IgD-negative memory B cell (primary cell): ENCODE results near the gene TRANK1. TPM values are rescaled to one million over a fixed set of nuclear protein-coding genes. Genes with fewer than 3 reads are reported as not detected.
"Not testable (repeated sequence)": the region's sequence is repeated elsewhere in the genome, so short reads cannot be mapped to it uniquely, and the experiment has no call there.

Experiments
- H3K27ac Mint-ChIP-seq, 3 donors: one replicate each; pipeline ENCODE4 v1.8.0; 2020 to 2022; ENCODE audit warnings: mild to moderate bottlenecking in 3 of 3, mixed read lengths in 3 of 3, moderate library complexity in 1 of 3
- H3K27me3 Mint-ChIP-seq: one replicate; pipeline ENCODE4 v1.8.0; 2021; ENCODE audit warnings: mixed read lengths
- H3K36me3 Mint-ChIP-seq: one replicate; pipeline ENCODE4 v1.8.0; 2020; ENCODE audit warnings: mild to moderate bottlenecking, mixed read lengths
- H3K4me1 Mint-ChIP-seq, 3 donors: one replicate each; pipeline ENCODE4 v1.8.0; 2020 to 2022; ENCODE audit warnings: mixed read lengths in 3 of 3, mild to moderate bottlenecking in 1 of 3
- H3K4me3 Mint-ChIP-seq, 4 donors: one replicate each; pipeline ENCODE4 v1.8.0; 2020 to 2022; ENCODE audit warnings: mild to moderate bottlenecking in 4 of 4, mixed read lengths in 4 of 4, moderate library complexity in 3 of 4
- H3K9me3 Mint-ChIP-seq, 3 donors: one replicate each; pipeline ENCODE4 v1.8.0; 2020 to 2021; ENCODE audit warnings: mixed read lengths in 3 of 3, mild to moderate bottlenecking in 1 of 3
- polyA plus RNA-seq: library from polyadenylated mRNA; unstranded; fragments of 300-500 nt; fragmentation: Illumina TruSeq; gene quantifications from one replicate; pipeline ENCODE4 v1.2.3, GENCODE V29; 2021

The TRANK1 gene
- polyA plus RNA-seq, 1 donor from 2014 or later: 27.7 TPM

- Mint-ChIP-seq H3K27ac (peak overlapping the region; percentile 71 to 93 (median 89)), H3K9me3 (peaks cover 4 to 8% (median 6%) of the 10 kb centered on the region in 3 donors), H3K4me3 (peak overlapping the region; percentile 56 to 97 (median 86)), H3K27me3 (peaks cover 1% of the 10 kb centered on the region), H3K4me1 (peaks cover 33 to 39% (median 33%) of the 10 kb centered on the region in 3 donors), H3K36me3 (no peaks in the 10 kb centered on the region)
Observed at GRCh38 chr3:36918050-36918449, 26.8 kb downstream of the TRANK1 start.

GRCh38 chr3:36911990-36912804 lies 32.7 kb downstream of the TRANK1 start:
- Mint-ChIP-seq H3K4me3 (peak overlapping the region; percentile 0 to 55 (median 42)), H3K9me3 (no peaks in the 10 kb centered on the region), H3K36me3 (no peaks in the 10 kb centered on the region)

GRCh38 chr3:36909666-36910065 lies 35.2 kb downstream of the TRANK1 start:
- Mint-ChIP-seq H3K36me3 (peaks cover 3% of the 10 kb centered on the region), H3K4me1 (peaks cover 37 to 61% (median 41%) of the 10 kb centered on the region in 3 donors), H3K4me3 (no peak overlapping the region)

More at GRCh38 chr3:36911990-36912804, 32.7 kb downstream of the TRANK1 start:
- Mint-ChIP-seq H3K27me3 (no peaks in the 10 kb centered on the region), H3K4me1 (peaks cover 23 to 44% (median 27%) of the 10 kb centered on the region in 3 donors), H3K27ac (peak overlapping the region; percentile 17 to 94 (median 26))

GRCh38 chr3:36909181-36909580 lies 35.7 kb downstream of the TRANK1 start:
- peaks cover 37 to 61% (median 42%) of the 10 kb centered on the region in 3 donors for H3K4me1 Mint-ChIP-seq
- H3K4me3 Mint-ChIP-seq: peak overlapping the region; percentile 93 to 97 (median 96)
- peaks cover 3% of the 10 kb centered on the region for H3K36me3 Mint-ChIP-seq
- no peaks in the 10 kb centered on the region for H3K27me3 Mint-ChIP-seq
- H3K9me3 Mint-ChIP-seq: no peaks in the 10 kb centered on the region
- H3K27ac Mint-ChIP-seq: peak overlapping the region; percentile 74 to 97 (median 92)

More at GRCh38 chr3:36909666-36910065, 35.2 kb downstream of the TRANK1 start:
- Mint-ChIP-seq H3K27me3 (no peaks in the 10 kb centered on the region), H3K27ac (peak overlapping the region in 2 of 3 donors; percentile 74 to 97), H3K9me3 (no peaks in the 10 kb centered on the region)

- Mint-ChIP-seq H3K36me3 (peaks cover 3% of the 10 kb centered on the region), H3K27ac (peak overlapping the region; percentile 74 to 97 (median 92)), H3K9me3 (no peaks in the 10 kb centered on the region), H3K4me1 (peaks cover 37 to 60% (median 41%) of the 10 kb centered on the region in 3 donors), H3K4me3 (peak overlapping the region; percentile 93 to 97 (median 96)), H3K27me3 (no peaks in the 10 kb centered on the region)
Observed at GRCh38 chr3:36908647-36909180, 36.1 kb downstream of the TRANK1 start.

GRCh38 chr3:36907911-36908646 lies 36.8 kb downstream of the TRANK1 start:
- Mint-ChIP-seq H3K9me3 (no peaks in the 10 kb centered on the region), H3K36me3 (peaks cover 4% of the 10 kb centered on the region), H3K27ac (peak overlapping the region; percentile 74 to 97 (median 92)), H3K4me3 (peak overlapping the region; percentile 93 to 97 (median 96)), H3K27me3 (no peaks in the 10 kb centered on the region), H3K4me1 (peaks cover 38 to 60% (median 42%) of the 10 kb centered on the region in 3 donors)

- H3K4me3 Mint-ChIP-seq: peak overlapping the region; percentile 64 to 90 (median 88)
- H3K27me3 Mint-ChIP-seq: no peaks in the 10 kb centered on the region
- no peaks in the 10 kb centered on the region for H3K9me3 Mint-ChIP-seq
- peaks cover 11% of the 10 kb centered on the region for H3K36me3 Mint-ChIP-seq
- peak overlapping the region; percentile 65 to 93 (median 91) for H3K27ac Mint-ChIP-seq
- peaks cover 45 to 60% (median 47%) of the 10 kb centered on the region in 3 donors for H3K4me1 Mint-ChIP-seq
Observed at GRCh38 chr3:36906504-36907149, 38.2 kb downstream of the TRANK1 start.

- peaks cover 55 to 65% (median 56%) of the 10 kb centered on the region in 3 donors for H3K4me1 Mint-ChIP-seq
- peak overlapping the region; percentile 65 to 91 (median 90) for H3K27ac Mint-ChIP-seq
- peaks cover 12% of the 10 kb centered on the region for H3K36me3 Mint-ChIP-seq
- no peaks in the 10 kb centered on the region for H3K9me3 Mint-ChIP-seq
- peak overlapping the region; percentile 64 to 90 (median 88) for H3K4me3 Mint-ChIP-seq
- H3K27me3 Mint-ChIP-seq: no peaks in the 10 kb centered on the region
Observed at GRCh38 chr3:36905545-36905944, 39.3 kb downstream of the TRANK1 start.

- Mint-ChIP-seq H3K36me3 (peaks cover 17% of the 10 kb centered on the region), H3K27ac (peak overlapping the region in 2 of 3 donors; percentile 65 to 89), H3K4me1 (peaks cover 60 to 67% (median 61%) of the 10 kb centered on the region in 3 donors), H3K9me3 (no peaks in the 10 kb centered on the region), H3K27me3 (no peaks in the 10 kb centered on the region), H3K4me3 (peak overlapping the region; percentile 48 to 88 (median 81))
Observed at GRCh38 chr3:36904641-36905040, 40.2 kb downstream of the TRANK1 start.

- not testable (repeated sequence) for H3K27me3 Mint-ChIP-seq, H3K9me3 Mint-ChIP-seq, H3K4me3 Mint-ChIP-seq, H3K27ac Mint-ChIP-seq
- Mint-ChIP-seq H3K4me1 (peaks cover 60 to 63% (median 61%) of the 10 kb centered on the region in 3 donors), H3K36me3 (peaks cover 19% of the 10 kb centered on the region)
Observed at GRCh38 chr3:36904065-36904464, 40.8 kb downstream of the TRANK1 start.

GRCh38 chr3:36903119-36903882 lies 41.6 kb downstream of the TRANK1 start:
- Mint-ChIP-seq H3K36me3 (peaks cover 19% of the 10 kb centered on the region), H3K9me3 (no peaks in the 10 kb centered on the region), H3K27me3 (no peaks in the 10 kb centered on the region), H3K4me1 (peaks cover 55 to 62% (median 57%) of the 10 kb centered on the region in 3 donors), H3K27ac (peak overlapping the region; percentile 81 to 96 (median 91)), H3K4me3 (peak overlapping the region in 3 of 4 donors; percentile 76 to 90 (median 87))

GRCh38 chr3:36901588-36901987 lies 43.3 kb downstream of the TRANK1 start:
- no peaks in the 10 kb centered on the region for H3K27me3 Mint-ChIP-seq
- no peaks in the 10 kb centered on the region for H3K9me3 Mint-ChIP-seq
- H3K36me3 Mint-ChIP-seq: peaks cover 19% of the 10 kb centered on the region
- peak overlapping the region in 2 of 4 donors; percentile 83 to 90 for H3K4me3 Mint-ChIP-seq
- peak overlapping the region; percentile 89 to 96 (median 91) for H3K27ac Mint-ChIP-seq
- peaks cover 51 to 57% (median 51%) of the 10 kb centered on the region in 3 donors for H3K4me1 Mint-ChIP-seq

GRCh38 chr3:36900474-36901443 lies 44.1 kb downstream of the TRANK1 start:
- H3K27me3 Mint-ChIP-seq: no peaks in the 10 kb centered on the region
- no peaks in the 10 kb centered on the region for H3K9me3 Mint-ChIP-seq
- H3K4me3 Mint-ChIP-seq: peak overlapping the region; percentile 25 to 90 (median 84)
- peaks cover 47 to 53% (median 48%) of the 10 kb centered on the region in 3 donors for H3K4me1 Mint-ChIP-seq
- peak overlapping the region; percentile 89 to 92 (median 91) for H3K27ac Mint-ChIP-seq
- H3K36me3 Mint-ChIP-seq: peaks cover 16% of the 10 kb centered on the region
